ENCODE data around the gene NACA2. TPM values are rescaled to one million over a fixed set of nuclear protein-coding genes. Genes with fewer than 3 reads are reported as not detected.

NACA2 gene
- polyA plus RNA-seq, 2 of the 4 experiments (the other 2 are of a cell fraction) = 0.34 to 0.40 TPM

GRCh38 chr17:61595418-61596186 lies 4.6 kb upstream of the NACA2 start:
- ATAC-seq = no peak
- Histone ChIP-seq H3K4me2 (no peak overlapping the region), H3K9me3 (no peaks in the 10 kb centered on the region), H3K4me3 (no peak overlapping the region), H3K4me1 (no peaks in the 10 kb centered on the region), H3K27ac (no peak overlapping the region)
- ChIA-PET POLR2A (interaction anchor here (0.6 to 0.7 kb wide), 2 partner anchors 27 to 241 kb away, joined by 6 to 7 read pairs; no protein-coding TSS in a partner anchor), CTCF (interaction anchor here (0.9 to 2.4 kb wide), 4 partner anchors 8 to 183 kb away, joined by 3 to 11 read pairs (median 4); no protein-coding TSS in a partner anchor)
- 35% methylated on average over 7 of the region's 7 CpGs for WGBS (ENCODE audit: missing lambda C conversion rate)
- TF ChIP-seq KDM5A (IDR thresholded peaks at IDR 0.05) = no peak
- TF ChIP-seq FOSB (CRISPR knock-in tag; IDR thresholded peaks at IDR 0.05) = no peak
- no peak for TF ChIP-seq HOXA7 (CRISPR knock-in tag; IDR thresholded peaks at IDR 0.05)
- TF ChIP-seq GATA3 (IDR thresholded peaks at IDR 0.05; ENCODE audit: borderline replicate concordance) = no peak
- no peak for TF ChIP-seq ZFP36 (IDR thresholded peaks at IDR 0.05; ENCODE audit: borderline replicate concordance, partially characterized antibody)
- no peak for TF ChIP-seq REST (IDR thresholded peaks at IDR 0.05)
- TF ChIP-seq ZSCAN20 (CRISPR knock-in tag; IDR thresholded peaks at IDR 0.05) = no peak
- peak; percentile 43 for FAIRE-seq
- no peak for DNase-seq (ENCODE audit: low read depth in 1 of 2, low spot score in 1 of 2)

GRCh38 chr17:61594294-61594825 lies 3.3 kb upstream of the NACA2 start:
- Histone ChIP-seq H3K4me3 (no peak overlapping the region), H3K9me3 (no peaks in the 10 kb centered on the region), H3K4me1 (no peaks in the 10 kb centered on the region), H3K4me2 (no peak overlapping the region), H3K27ac (no peak overlapping the region)
- no peak for DNase-seq (ENCODE audit: low read depth in 1 of 2, low spot score in 1 of 2)
- POLR2A ChIA-PET = no interaction called here
- no peak for FAIRE-seq
- TF ChIP-seq TFCP2L1 (CRISPR knock-in tag; IDR thresholded peaks at IDR 0.05) (no peak), ESRRA (IDR thresholded peaks at IDR 0.05; ENCODE audit: borderline replicate concordance, low read length) (no peak), JUNB (IDR thresholded peaks at IDR 0.05) (no peak), HEYL (CRISPR knock-in tag; IDR thresholded peaks at IDR 0.05) (no peak), HES2 (IDR thresholded peaks at IDR 0.05) (no peak), HOXB5 (CRISPR knock-in tag; IDR thresholded peaks at IDR 0.05) (no peak), CBX2 (IDR thresholded peaks at IDR 0.05; ENCODE audit: borderline replicate concordance, low read depth) (no peak), ZFP36 (IDR thresholded peaks at IDR 0.05; ENCODE audit: borderline replicate concordance, partially characterized antibody) (no peak), JUN (IDR thresholded peaks at IDR 0.05) (no peak), FOSL2 (IDR thresholded peaks at IDR 0.05) (no peak), FOSL2 (CRISPR knock-in tag; IDR thresholded peaks at IDR 0.05) (no peak), SMC3 (IDR thresholded peaks at IDR 0.05) (no peak), GATA3 (IDR thresholded peaks at IDR 0.05; ENCODE audit: borderline replicate concordance) (no peak), MYC (IDR thresholded peaks at IDR 0.05; ENCODE audit: borderline replicate concordance, low read length) (no peak), FOSB (CRISPR knock-in tag; IDR thresholded peaks at IDR 0.05) (no peak), HDAC2 (IDR thresholded peaks at IDR 0.05) (no peak), HOXA7 (CRISPR knock-in tag; IDR thresholded peaks at IDR 0.05) (no peak)
- TF ChIP-seq, protein P1, sequence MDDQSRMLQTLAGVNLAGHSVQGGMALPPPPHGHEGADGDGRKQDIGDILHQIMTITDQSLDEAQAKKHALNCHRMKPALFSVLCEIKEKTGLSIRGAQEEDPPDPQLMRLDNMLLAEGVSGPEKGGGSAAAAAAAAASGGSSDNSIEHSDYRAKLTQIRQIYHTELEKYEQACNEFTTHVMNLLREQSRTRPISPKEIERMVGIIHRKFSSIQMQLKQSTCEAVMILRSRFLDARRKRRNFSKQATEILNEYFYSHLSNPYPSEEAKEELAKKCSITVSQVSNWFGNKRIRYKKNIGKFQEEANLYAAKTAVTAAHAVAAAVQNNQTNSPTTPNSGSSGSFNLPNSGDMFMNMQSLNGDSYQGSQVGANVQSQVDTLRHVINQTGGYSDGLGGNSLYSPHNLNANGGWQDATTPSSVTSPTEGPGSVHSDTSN (IDR thresholded peaks at IDR 0.05) = no peak
- CTCF ChIA-PET = interaction anchor here (0.6 to 2.4 kb wide), 8 partner anchors 11 to 848 kb away, joined by 3 to 11 read pairs (median 4); no protein-coding TSS in a partner anchor
- no peak for ATAC-seq
- WGBS (ENCODE audit: missing lambda C conversion rate) = 81% methylated on average over 5 of the region's 5 CpGs
